KMS-11 (cell line): ENCODE data around the gene TBC1D2B.

Experiments used
- H2AFZ ChIP-seq: fragments of 200-600 bp; sonication (generic); 2 replicates; pipeline ENCODE4 v1.6.1; 2016; ENCODE audit warnings: antibody characterized with exemption, mixed run types, low read depth
- H3K27ac ChIP-seq: fragments of 200-600 bp; sonication (generic); 2 replicates; pipeline ENCODE4 v1.6.1; 2016; ENCODE audit warnings: mild to moderate bottlenecking, mixed run types
- H3K27me3 ChIP-seq: fragments of 200-600 bp; sonication (generic); 2 replicates; pipeline ENCODE4 v1.6.1; 2017; ENCODE audit warnings: mild to moderate bottlenecking, low read depth, mixed run types, moderate library complexity; ENCODE audit not compliant: insufficient read depth
- H3K36me3 ChIP-seq: fragments of 200-600 bp; sonication (generic); 2 replicates; pipeline ENCODE4 v1.6.1; 2017; ENCODE audit warnings: mild to moderate bottlenecking, mixed run types; ENCODE audit not compliant: insufficient read depth
- H3K4me1 ChIP-seq: fragments of 200-600 bp; sonication (generic); 2 replicates; pipeline ENCODE4 v1.6.1; 2016; ENCODE audit warnings: mild to moderate bottlenecking, low read depth, mixed run types; ENCODE audit not compliant: poor library complexity, severe bottlenecking
- H3K4me2 ChIP-seq: fragments of 200-600 bp; sonication (generic); 2 replicates; pipeline ENCODE4 v1.7.0; 2016; ENCODE audit warnings: mild to moderate bottlenecking, mixed run types
- H3K4me3 ChIP-seq: fragments of 200-600 bp; sonication (generic); IDR thresholded peaks from 2 replicates; pipeline ENCODE4 v1.6.1; 2017; ENCODE audit warnings: low read depth, low read length, mixed read lengths; ENCODE audit not compliant: insufficient read depth
- H3K79me2 ChIP-seq: fragments of 200-600 bp; sonication (generic); 2 replicates; pipeline ENCODE4 v1.6.1; 2016; ENCODE audit warnings: low read depth, mixed run types; ENCODE audit not compliant: insufficient read depth
- H3K9ac ChIP-seq: fragments of 200-600 bp; sonication (generic); 2 replicates; pipeline ENCODE4 v1.6.1; 2016; ENCODE audit warnings: mild to moderate bottlenecking, mixed run types
- H4K20me1 ChIP-seq: fragments of 200-600 bp; sonication (generic); 2 replicates; pipeline ENCODE4 v1.6.1; 2016; ENCODE audit warnings: mild to moderate bottlenecking, mixed run types; ENCODE audit not compliant: insufficient read depth
- TF ChIP-seq, protein P1 (sequence below): fragments of 200-600 bp; sonication (generic); conservative IDR thresholded peaks from 2 replicates; pipeline ENCODE4 v1.6.1; 2017; ENCODE audit warnings: low read depth, mild to moderate bottlenecking, antibody characterized with exemption, low read length, moderate library complexity, mixed read lengths

The TBC1D2B gene

DNA sequence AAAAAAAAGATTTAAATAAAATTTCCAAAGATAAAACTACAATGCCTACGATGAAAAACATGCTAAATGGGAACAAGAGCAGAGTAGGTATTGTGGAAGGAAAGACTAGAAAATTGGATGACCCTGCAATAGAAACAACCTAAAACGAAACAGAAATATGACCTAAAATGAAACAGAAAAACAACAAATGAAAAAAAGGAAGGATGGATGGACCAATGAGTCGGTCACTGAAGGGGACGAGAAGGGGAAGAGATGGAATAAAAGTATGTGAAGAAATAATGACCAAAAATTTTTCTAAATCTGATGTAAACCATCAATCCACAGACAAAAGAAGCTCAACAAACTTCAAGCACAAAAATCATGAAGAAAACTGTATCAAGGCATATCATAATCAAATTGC, 44.8 kb downstream of the TBC1D2B start:
- TF ChIP-seq, protein P1, sequence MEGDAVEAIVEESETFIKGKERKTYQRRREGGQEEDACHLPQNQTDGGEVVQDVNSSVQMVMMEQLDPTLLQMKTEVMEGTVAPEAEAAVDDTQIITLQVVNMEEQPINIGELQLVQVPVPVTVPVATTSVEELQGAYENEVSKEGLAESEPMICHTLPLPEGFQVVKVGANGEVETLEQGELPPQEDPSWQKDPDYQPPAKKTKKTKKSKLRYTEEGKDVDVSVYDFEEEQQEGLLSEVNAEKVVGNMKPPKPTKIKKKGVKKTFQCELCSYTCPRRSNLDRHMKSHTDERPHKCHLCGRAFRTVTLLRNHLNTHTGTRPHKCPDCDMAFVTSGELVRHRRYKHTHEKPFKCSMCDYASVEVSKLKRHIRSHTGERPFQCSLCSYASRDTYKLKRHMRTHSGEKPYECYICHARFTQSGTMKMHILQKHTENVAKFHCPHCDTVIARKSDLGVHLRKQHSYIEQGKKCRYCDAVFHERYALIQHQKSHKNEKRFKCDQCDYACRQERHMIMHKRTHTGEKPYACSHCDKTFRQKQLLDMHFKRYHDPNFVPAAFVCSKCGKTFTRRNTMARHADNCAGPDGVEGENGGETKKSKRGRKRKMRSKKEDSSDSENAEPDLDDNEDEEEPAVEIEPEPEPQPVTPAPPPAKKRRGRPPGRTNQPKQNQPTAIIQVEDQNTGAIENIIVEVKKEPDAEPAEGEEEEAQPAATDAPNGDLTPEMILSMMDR, result no peak
- no peak overlapping the region for H3K27ac ChIP-seq
- no peak overlapping the region for H3K9ac ChIP-seq
- H3K4me2 ChIP-seq, result no peak overlapping the region; the same call in none of the 2 replicates
- H3K79me2 ChIP-seq, result no peaks in the 10 kb centered on the region
- H3K36me3 ChIP-seq, result no peaks in the 10 kb centered on the region
- H2AFZ ChIP-seq, result no peak overlapping the region
- H3K4me3 ChIP-seq, result no peak overlapping the region
- H4K20me1 ChIP-seq, result no peaks in the 10 kb centered on the region
- peaks cover 53% of the 10 kb centered on the region for H3K4me1 ChIP-seq
- no peaks in the 10 kb centered on the region for H3K27me3 ChIP-seq

DNA sequence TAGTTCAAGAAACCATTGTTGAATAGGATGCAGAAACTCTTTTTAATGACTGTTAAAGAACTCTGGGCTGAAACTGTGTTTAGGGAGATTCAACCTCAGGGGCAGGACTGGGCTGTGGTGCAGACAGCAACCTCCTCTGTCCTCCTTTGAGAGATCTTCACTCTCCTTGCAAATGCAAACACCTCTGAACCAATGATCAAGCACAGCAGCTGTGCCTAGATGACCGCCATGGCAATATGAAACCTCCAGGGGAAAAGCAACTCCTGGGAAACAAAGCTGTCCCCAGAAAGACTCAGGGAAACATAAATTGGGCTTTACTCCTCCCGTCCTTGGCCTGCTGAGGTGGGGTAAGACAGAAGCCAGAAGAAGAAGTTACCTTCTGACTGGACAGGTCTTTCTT, 52.6 kb downstream of the TBC1D2B start:
- H4K20me1 ChIP-seq, result no peaks in the 10 kb centered on the region
- H3K27ac ChIP-seq, result no peak overlapping the region
- H2AFZ ChIP-seq, result no peak overlapping the region
- no peak overlapping the region for H3K9ac ChIP-seq
- no peaks in the 10 kb centered on the region for H3K4me1 ChIP-seq
- TF ChIP-seq, protein P1, result no peak
- H3K27me3 ChIP-seq, result no peaks in the 10 kb centered on the region
- H3K36me3 ChIP-seq, result no peaks in the 10 kb centered on the region
- no peaks in the 10 kb centered on the region for H3K79me2 ChIP-seq
- no peak overlapping the region for H3K4me2 ChIP-seq
- no peak overlapping the region for H3K4me3 ChIP-seq

DNA sequence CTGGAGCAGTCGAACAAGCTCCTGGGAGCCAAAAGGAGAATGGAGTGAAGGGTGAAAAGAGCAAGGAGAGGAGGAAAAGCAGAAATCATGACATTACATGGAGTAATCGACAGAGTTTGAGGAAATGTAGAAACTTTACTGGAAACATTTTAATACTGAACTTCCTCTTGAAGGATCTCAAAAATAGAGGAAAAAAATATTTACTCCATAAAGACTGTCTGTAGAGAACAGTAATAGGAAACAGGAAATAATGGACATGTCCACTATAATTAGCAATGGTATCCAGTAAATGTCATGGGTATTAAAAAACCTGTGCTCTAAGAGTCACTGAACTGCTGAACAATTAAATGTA, 53.0 kb downstream of the TBC1D2B start:
- Histone ChIP-seq H4K20me1 (no peaks in the 10 kb centered on the region), H3K27ac (no peak overlapping the region), H3K79me2 (no peaks in the 10 kb centered on the region), H3K9ac (no peak overlapping the region), H3K4me3 (no peak overlapping the region), H3K36me3 (no peaks in the 10 kb centered on the region), H3K4me2 (no peak overlapping the region), H3K27me3 (no peaks in the 10 kb centered on the region), H2AFZ (no peak overlapping the region), H3K4me1 (no peaks in the 10 kb centered on the region)
- TF ChIP-seq, protein P1, result no peak

DNA sequence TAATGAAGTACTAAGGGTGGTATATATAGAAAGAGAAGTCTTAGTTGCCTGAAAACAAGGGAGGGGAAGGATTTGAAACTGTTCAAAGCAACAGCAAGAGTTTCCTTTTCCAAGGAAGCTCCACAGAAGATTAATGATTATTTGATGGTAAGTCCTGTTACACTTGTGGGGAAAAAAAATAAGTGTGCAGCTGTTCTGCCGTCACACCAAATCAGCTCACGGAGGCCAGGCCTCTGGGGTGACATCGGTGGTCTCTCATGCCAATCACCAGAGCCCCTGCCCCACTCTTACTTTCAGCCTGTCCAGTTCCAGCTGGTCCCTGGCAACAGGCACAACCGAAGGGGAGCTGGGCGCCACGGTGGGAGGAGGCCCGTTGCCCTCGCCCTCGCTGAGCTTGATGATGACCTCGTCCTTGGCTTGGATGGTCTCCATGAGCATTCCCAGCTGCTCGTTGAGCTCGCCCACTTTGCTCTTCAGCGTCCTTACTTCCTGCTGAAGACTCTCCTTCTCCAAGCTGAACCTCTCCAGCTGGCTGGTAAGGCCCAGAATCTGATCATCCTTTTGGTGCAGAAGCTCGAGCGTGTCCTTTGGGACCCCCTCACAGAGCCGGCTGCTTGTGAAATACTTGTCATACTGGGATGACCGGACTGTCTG, 53.5 kb downstream of the TBC1D2B start:
- no peaks in the 10 kb centered on the region for H4K20me1 ChIP-seq
- H3K9ac ChIP-seq, result no peak overlapping the region
- H3K4me3 ChIP-seq, result no peak overlapping the region
- no peaks in the 10 kb centered on the region for H3K79me2 ChIP-seq
- no peaks in the 10 kb centered on the region for H3K4me1 ChIP-seq
- H3K4me2 ChIP-seq, result no peak overlapping the region
- H2AFZ ChIP-seq, result no peak overlapping the region
- TF ChIP-seq, protein P1, result no peak
- H3K36me3 ChIP-seq, result no peaks in the 10 kb centered on the region
- H3K27me3 ChIP-seq, result no peaks in the 10 kb centered on the region
- H3K27ac ChIP-seq, result no peak overlapping the region
